ENCODE data around the gene POGZ. TPM values are rescaled to one million over a fixed set of nuclear protein-coding genes. Genes with fewer than 3 reads are reported as not detected.
A peak's percentile ranks its signal among the peaks of the same experiment; 100 is the strongest.
"Not testable (repeated sequence)": the region's sequence is repeated elsewhere in the genome, so short reads cannot be mapped to it uniquely, and the experiment has no call there.

POGZ gene
- total RNA-seq, 1 donor from 2014 or later: 25.1 TPM

DNA sequence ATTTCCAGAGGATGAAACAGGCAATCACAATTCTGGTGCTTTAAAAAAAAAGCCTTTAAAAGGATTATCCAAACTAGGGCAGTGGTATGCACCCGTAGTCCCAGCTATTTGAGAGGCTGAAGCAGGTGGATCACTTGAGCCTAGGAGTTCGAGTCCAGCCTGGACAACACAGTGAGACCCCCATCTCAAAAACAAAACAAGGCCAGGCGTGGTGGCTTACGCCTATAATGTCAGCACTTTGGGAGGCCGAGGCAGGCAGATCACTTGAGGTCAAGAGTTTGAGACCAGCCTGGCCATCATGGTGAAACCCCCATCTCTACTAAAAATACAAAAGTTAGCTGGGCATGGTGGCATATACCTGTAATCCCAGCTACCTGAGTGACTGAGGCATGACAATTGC lies 25.5 kb downstream of the POGZ start:
- Histone ChIP-seq H3K36me3 (ENCODE audit: control insufficient read depth in 3 of 3, insufficient read depth in 3 of 3, low read length in 3 of 3) (peaks cover 4 to 15% (median 9%) of the 10 kb centered on the region in 3 donors), H3K4me1 (ENCODE audit: control insufficient read depth in 3 of 3, insufficient read depth in 3 of 3, low read length in 3 of 3) (peaks cover 0 to 12% (median 9%) of the 10 kb centered on the region in 3 donors)
- H3K27me3 ChIP-seq (ENCODE audit: control insufficient read depth in 3 of 3, insufficient read depth in 3 of 3, low read length in 3 of 3); H3K27ac ChIP-seq (ENCODE audit: low read depth, low read length); H3K9ac ChIP-seq (ENCODE audit: low read depth in 1 of 3, low read length in 3 of 3); H3K9me3 ChIP-seq (ENCODE audit: control insufficient read depth in 3 of 3, low read length in 3 of 3); H3K4me3 ChIP-seq (ENCODE audit: low read length in 3 of 3): not testable (repeated sequence)

DNA sequence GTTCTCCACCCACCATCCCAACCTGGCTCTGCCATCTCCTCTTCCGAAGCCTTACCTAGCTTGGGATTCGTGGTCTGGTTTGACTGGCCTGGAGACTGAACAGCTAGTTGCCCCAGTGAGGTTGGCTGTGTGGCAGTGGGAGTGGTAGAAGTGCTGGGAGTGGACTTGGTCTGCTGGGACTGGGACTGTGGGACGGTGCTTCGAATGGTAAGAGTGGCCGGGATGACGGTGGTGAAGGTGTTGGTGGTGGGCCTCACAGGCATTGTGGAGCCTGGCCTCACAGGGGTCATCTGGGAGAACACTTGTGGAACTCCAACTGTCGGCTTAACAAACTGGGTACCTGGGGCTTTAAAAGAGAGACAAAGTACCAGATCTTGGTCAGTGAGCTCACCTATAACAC lies 31.2 kb downstream of the POGZ start:
- no peak overlapping the region for H3K9ac ChIP-seq (ENCODE audit: low read depth in 1 of 3, low read length in 3 of 3)
- H3K27me3 ChIP-seq (ENCODE audit: control insufficient read depth in 3 of 3, insufficient read depth in 3 of 3, low read length in 3 of 3): no peaks in the 10 kb centered on the region
- no peak overlapping the region for H3K27ac ChIP-seq (ENCODE audit: low read depth, low read length)
- H3K9me3 ChIP-seq (ENCODE audit: control insufficient read depth in 3 of 3, low read length in 3 of 3): no peaks in the 10 kb centered on the region
- no peak overlapping the region for H3K4me3 ChIP-seq (ENCODE audit: low read length in 3 of 3)
- peaks cover 0 to 4% (median 2%) of the 10 kb centered on the region in 3 donors for H3K4me1 ChIP-seq (ENCODE audit: control insufficient read depth in 3 of 3, insufficient read depth in 3 of 3, low read length in 3 of 3)
- H3K36me3 ChIP-seq (ENCODE audit: control insufficient read depth in 3 of 3, insufficient read depth in 3 of 3, low read length in 3 of 3): peaks cover 29 to 54% (median 50%) of the 10 kb centered on the region in 3 donors

- H3K4me1 ChIP-seq (ENCODE audit: control insufficient read depth in 3 of 3, insufficient read depth in 3 of 3, low read length in 3 of 3): peaks cover 0 to 4% (median 2%) of the 10 kb centered on the region in 3 donors
- H3K9me3 ChIP-seq (ENCODE audit: control insufficient read depth in 3 of 3, low read length in 3 of 3): no peaks in the 10 kb centered on the region
- peaks cover 36 to 74% (median 67%) of the 10 kb centered on the region in 3 donors for H3K36me3 ChIP-seq (ENCODE audit: control insufficient read depth in 3 of 3, insufficient read depth in 3 of 3, low read length in 3 of 3)
- no peak overlapping the region for H3K9ac ChIP-seq (ENCODE audit: low read depth in 1 of 3, low read length in 3 of 3)
- no peaks in the 10 kb centered on the region for H3K27me3 ChIP-seq (ENCODE audit: control insufficient read depth in 3 of 3, insufficient read depth in 3 of 3, low read length in 3 of 3)
- H3K4me3 ChIP-seq (ENCODE audit: low read length in 3 of 3): no peak overlapping the region
- no peak overlapping the region for H3K27ac ChIP-seq (ENCODE audit: low read depth, low read length)
These were observed 34.2 kb downstream of the POGZ start for GRCh38 chr1:151425103-151425502.

GRCh38 chr1:151419819-151420218 lies 39.5 kb downstream of the POGZ start:
- H3K4me1 ChIP-seq (ENCODE audit: control insufficient read depth in 3 of 3, insufficient read depth in 3 of 3, low read length in 3 of 3): peaks cover 0 to 1% (median under 1%) of the 10 kb centered on the region in 3 donors
- H3K36me3 ChIP-seq (ENCODE audit: control insufficient read depth in 3 of 3, insufficient read depth in 3 of 3, low read length in 3 of 3): peaks cover 39 to 56% (median 54%) of the 10 kb centered on the region in 3 donors
- H3K27me3 ChIP-seq (ENCODE audit: control insufficient read depth in 3 of 3, insufficient read depth in 3 of 3, low read length in 3 of 3): no peaks in the 10 kb centered on the region
- H3K27ac ChIP-seq (ENCODE audit: low read depth, low read length): no peak overlapping the region
- H3K9me3 ChIP-seq (ENCODE audit: control insufficient read depth in 3 of 3, low read length in 3 of 3): no peaks in the 10 kb centered on the region
- H3K9ac ChIP-seq (ENCODE audit: low read depth in 1 of 3, low read length in 3 of 3): no peak overlapping the region
- H3K4me3 ChIP-seq (ENCODE audit: low read length in 3 of 3): no peak overlapping the region

GRCh38 chr1:151418081-151418480 lies 41.2 kb downstream of the POGZ start:
- H3K4me1 ChIP-seq (ENCODE audit: control insufficient read depth in 3 of 3, insufficient read depth in 3 of 3, low read length in 3 of 3): no peaks in the 10 kb centered on the region
- no peaks in the 10 kb centered on the region for H3K27me3 ChIP-seq (ENCODE audit: control insufficient read depth in 3 of 3, insufficient read depth in 3 of 3, low read length in 3 of 3)
- H3K9me3 ChIP-seq (ENCODE audit: control insufficient read depth in 3 of 3, low read length in 3 of 3): no peaks in the 10 kb centered on the region
- no peak overlapping the region for H3K9ac ChIP-seq (ENCODE audit: low read depth in 1 of 3, low read length in 3 of 3)
- no peak overlapping the region for H3K27ac ChIP-seq (ENCODE audit: low read depth, low read length)
- peaks cover 34 to 48% (median 46%) of the 10 kb centered on the region in 3 donors for H3K36me3 ChIP-seq (ENCODE audit: control insufficient read depth in 3 of 3, insufficient read depth in 3 of 3, low read length in 3 of 3)
- no peak overlapping the region for H3K4me3 ChIP-seq (ENCODE audit: low read length in 3 of 3)

- no peak overlapping the region for H3K27ac ChIP-seq (ENCODE audit: low read depth, low read length)
- no peaks in the 10 kb centered on the region for H3K9me3 ChIP-seq (ENCODE audit: control insufficient read depth in 3 of 3, low read length in 3 of 3)
- no peaks in the 10 kb centered on the region for H3K27me3 ChIP-seq (ENCODE audit: control insufficient read depth in 3 of 3, insufficient read depth in 3 of 3, low read length in 3 of 3)
- peaks cover 31 to 47% (median 45%) of the 10 kb centered on the region in 3 donors for H3K36me3 ChIP-seq (ENCODE audit: control insufficient read depth in 3 of 3, insufficient read depth in 3 of 3, low read length in 3 of 3)
- no peak overlapping the region for H3K4me3 ChIP-seq (ENCODE audit: low read length in 3 of 3)
- no peak overlapping the region for H3K9ac ChIP-seq (ENCODE audit: low read depth in 1 of 3, low read length in 3 of 3)
- H3K4me1 ChIP-seq (ENCODE audit: control insufficient read depth in 3 of 3, insufficient read depth in 3 of 3, low read length in 3 of 3): no peaks in the 10 kb centered on the region
These were observed 43.1 kb downstream of the POGZ start for GRCh38 chr1:151416231-151416630.

DNA sequence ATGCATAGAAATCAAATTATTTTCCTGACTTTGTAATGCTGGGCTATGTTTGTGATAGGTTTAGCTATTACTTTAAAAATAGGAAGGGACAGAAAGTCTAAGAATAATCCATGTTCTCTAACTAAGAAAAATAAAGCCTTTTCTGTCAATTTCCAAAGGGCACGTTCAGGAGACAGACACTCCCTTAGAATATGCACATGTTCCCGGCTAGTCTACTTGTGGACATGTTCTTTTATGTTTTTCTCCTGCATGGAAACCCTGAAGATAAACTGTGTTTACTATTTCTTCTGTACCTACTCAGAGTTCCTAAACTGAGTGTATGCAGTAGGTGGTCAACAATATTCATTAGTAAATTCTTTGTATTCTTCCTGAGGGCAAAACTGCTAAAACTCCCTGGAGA lies 47.4 kb downstream of the POGZ start:
- H3K4me1 ChIP-seq (ENCODE audit: control insufficient read depth in 3 of 3, insufficient read depth in 3 of 3, low read length in 3 of 3): no peaks in the 10 kb centered on the region
- H3K4me3 ChIP-seq (ENCODE audit: low read length in 3 of 3): no peak overlapping the region
- H3K27me3 ChIP-seq (ENCODE audit: control insufficient read depth in 3 of 3, insufficient read depth in 3 of 3, low read length in 3 of 3): no peaks in the 10 kb centered on the region
- H3K36me3 ChIP-seq (ENCODE audit: control insufficient read depth in 3 of 3, insufficient read depth in 3 of 3, low read length in 3 of 3): peaks cover 47 to 76% (median 67%) of the 10 kb centered on the region in 3 donors
- no peaks in the 10 kb centered on the region for H3K9me3 ChIP-seq (ENCODE audit: control insufficient read depth in 3 of 3, low read length in 3 of 3)
- H3K27ac ChIP-seq (ENCODE audit: low read depth, low read length): no peak overlapping the region
- no peak overlapping the region for H3K9ac ChIP-seq (ENCODE audit: low read depth in 1 of 3, low read length in 3 of 3)

GRCh38 chr1:151408891-151409290 lies 50.4 kb downstream of the POGZ start:
- H3K36me3 ChIP-seq (ENCODE audit: control insufficient read depth in 3 of 3, insufficient read depth in 3 of 3, low read length in 3 of 3): peaks cover 56 to 84% (median 79%) of the 10 kb centered on the region in 3 donors
- H3K27ac ChIP-seq (ENCODE audit: low read depth, low read length): no peak overlapping the region
- H3K9me3 ChIP-seq (ENCODE audit: control insufficient read depth in 3 of 3, low read length in 3 of 3): no peaks in the 10 kb centered on the region

GRCh38 chr1:151407304-151407703 lies 52.0 kb downstream of the POGZ start:
- H3K4me3 ChIP-seq (ENCODE audit: low read length in 3 of 3): no peak overlapping the region
- H3K9me3 ChIP-seq (ENCODE audit: control insufficient read depth in 3 of 3, low read length in 3 of 3): no peaks in the 10 kb centered on the region
- peaks cover 58 to 90% (median 75%) of the 10 kb centered on the region in 3 donors for H3K36me3 ChIP-seq (ENCODE audit: control insufficient read depth in 3 of 3, insufficient read depth in 3 of 3, low read length in 3 of 3)
- no peaks in the 10 kb centered on the region for H3K4me1 ChIP-seq (ENCODE audit: control insufficient read depth in 3 of 3, insufficient read depth in 3 of 3, low read length in 3 of 3)
- H3K27ac ChIP-seq (ENCODE audit: low read depth, low read length): no peak overlapping the region
- H3K9ac ChIP-seq (ENCODE audit: low read depth in 1 of 3, low read length in 3 of 3): no peak overlapping the region
- no peaks in the 10 kb centered on the region for H3K27me3 ChIP-seq (ENCODE audit: control insufficient read depth in 3 of 3, insufficient read depth in 3 of 3, low read length in 3 of 3)

More at GRCh38 chr1:151408891-151409290, 50.4 kb downstream of the POGZ start:
- no peaks in the 10 kb centered on the region for H3K27me3 ChIP-seq (ENCODE audit: control insufficient read depth in 3 of 3, insufficient read depth in 3 of 3, low read length in 3 of 3)
- H3K9ac ChIP-seq (ENCODE audit: low read depth in 1 of 3, low read length in 3 of 3): peak overlapping the region in 1 of 3 donors; percentile 3
- H3K4me3 ChIP-seq (ENCODE audit: low read length in 3 of 3): no peak overlapping the region
- H3K4me1 ChIP-seq (ENCODE audit: control insufficient read depth in 3 of 3, insufficient read depth in 3 of 3, low read length in 3 of 3): no peaks in the 10 kb centered on the region

- H3K4me3 ChIP-seq (ENCODE audit: low read length in 3 of 3): no peak overlapping the region
- H3K36me3 ChIP-seq (ENCODE audit: control insufficient read depth in 3 of 3, insufficient read depth in 3 of 3, low read length in 3 of 3): peaks cover 63 to 90% (median 76%) of the 10 kb centered on the region in 3 donors
- no peaks in the 10 kb centered on the region for H3K27me3 ChIP-seq (ENCODE audit: control insufficient read depth in 3 of 3, insufficient read depth in 3 of 3, low read length in 3 of 3)
- H3K9me3 ChIP-seq (ENCODE audit: control insufficient read depth in 3 of 3, low read length in 3 of 3): no peaks in the 10 kb centered on the region
- peaks cover 2 to 3% (median 2%) of the 10 kb centered on the region in 3 donors for H3K4me1 ChIP-seq (ENCODE audit: control insufficient read depth in 3 of 3, insufficient read depth in 3 of 3, low read length in 3 of 3)
- no peak overlapping the region for H3K9ac ChIP-seq (ENCODE audit: low read depth in 1 of 3, low read length in 3 of 3)
- H3K27ac ChIP-seq (ENCODE audit: low read depth, low read length): no peak overlapping the region
These were observed 53.1 kb downstream of the POGZ start for GRCh38 chr1:151406176-151406575.
